Esophagus squamous epithelium (tissue), 4 donors: Measurements from ENCODE around the gene RNF187.

Experiments used
- POLR2A ChIP-seq, 4 donors: fragments of 450-650 bp; IDR thresholded peaks; one replicate each; pipeline ENCODE4 v1.6.1; 2017; ENCODE audit warnings: antibody characterized with exemption in 4 of 4, mild to moderate bottlenecking in 4 of 4, moderate library complexity in 3 of 4
- TF ChIP-seq, protein P1 (sequence below), 6 experiments: fragments of 450-650 bp in 4 of 6; fragments of 200-600 bp in 2 of 6; sonication (generic) in 2 of 6; IDR thresholded peaks; one replicate each; pipeline ENCODE4 v1.5.1; 2016 to 2019; ENCODE audit warnings: antibody characterized with exemption in 6 of 6, mild to moderate bottlenecking in 4 of 6, moderate library complexity in 4 of 6

- TF ChIP-seq, protein P1, sequence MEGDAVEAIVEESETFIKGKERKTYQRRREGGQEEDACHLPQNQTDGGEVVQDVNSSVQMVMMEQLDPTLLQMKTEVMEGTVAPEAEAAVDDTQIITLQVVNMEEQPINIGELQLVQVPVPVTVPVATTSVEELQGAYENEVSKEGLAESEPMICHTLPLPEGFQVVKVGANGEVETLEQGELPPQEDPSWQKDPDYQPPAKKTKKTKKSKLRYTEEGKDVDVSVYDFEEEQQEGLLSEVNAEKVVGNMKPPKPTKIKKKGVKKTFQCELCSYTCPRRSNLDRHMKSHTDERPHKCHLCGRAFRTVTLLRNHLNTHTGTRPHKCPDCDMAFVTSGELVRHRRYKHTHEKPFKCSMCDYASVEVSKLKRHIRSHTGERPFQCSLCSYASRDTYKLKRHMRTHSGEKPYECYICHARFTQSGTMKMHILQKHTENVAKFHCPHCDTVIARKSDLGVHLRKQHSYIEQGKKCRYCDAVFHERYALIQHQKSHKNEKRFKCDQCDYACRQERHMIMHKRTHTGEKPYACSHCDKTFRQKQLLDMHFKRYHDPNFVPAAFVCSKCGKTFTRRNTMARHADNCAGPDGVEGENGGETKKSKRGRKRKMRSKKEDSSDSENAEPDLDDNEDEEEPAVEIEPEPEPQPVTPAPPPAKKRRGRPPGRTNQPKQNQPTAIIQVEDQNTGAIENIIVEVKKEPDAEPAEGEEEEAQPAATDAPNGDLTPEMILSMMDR (IDR thresholded peaks at IDR 0.05), result no peak
- no peak for TF ChIP-seq POLR2A (IDR thresholded peaks at IDR 0.05)
Observed at GRCh38 chr1:228471154-228471761, 15.9 kb upstream of the RNF187 start.
